Thyroid gland (tissue), 4 donors: ENCODE measurements around the gene ACOT8. TPM values are rescaled to one million over a fixed set of nuclear protein-coding genes. Genes with fewer than 3 reads are reported as not detected.
A peak's percentile ranks its signal among the peaks of the same experiment; 100 is the strongest.

Experiments
- DNase-seq, 2 donors: peaks; one replicate each; pipeline ENCODE4 v3.0.0-alpha.2; 2019
- H3K27ac ChIP-seq, 3 donors: fragments of 200-600 bp; sonication (generic); 1 replicate in 2 of 3; 2 replicates in 1 of 3; pipeline ENCODE4 v1.5.1; 2016 to 2019; ENCODE audit warnings: mild to moderate bottlenecking in 1 of 3, moderate library complexity in 1 of 3
- H3K27me3 ChIP-seq: fragments of 200-600 bp; sonication (generic); one replicate; pipeline ENCODE4 v1.5.1; 2019
- H3K36me3 ChIP-seq, 2 donors: fragments of 200-600 bp; sonication (generic); one replicate each; pipeline ENCODE4 v1.5.1; 2016 to 2019
- H3K4me1 ChIP-seq, 2 donors: fragments of 200-600 bp; sonication (generic); one replicate each; pipeline ENCODE4 v1.5.1; 2017 to 2019
- H3K4me3 ChIP-seq, 3 donors: fragments of 200-600 bp; sonication (generic); replicated peaks in 1 of 3; 1 replicate in 2 of 3; 2 replicates in 1 of 3; pipeline ENCODE4 v1.5.1; 2016; ENCODE audit warnings: mild to moderate bottlenecking in 1 of 3
- H3K9me3 ChIP-seq: fragments of 200-600 bp; sonication (generic); one replicate; pipeline ENCODE4 v1.5.1; 2017
- POLR2A ChIP-seq, 2 donors: fragments of 450-650 bp; IDR thresholded peaks; one replicate each; pipeline ENCODE4 v1.6.1; 2017; ENCODE audit warnings: antibody characterized with exemption in 2 of 2, mild to moderate bottlenecking in 2 of 2, moderate library complexity in 1 of 2
- WGBS, 2 donors: methylation state at CpG; one replicate each; pipeline ENCODE4 v1.1.5; 2017; 5-methylcytosine and 5-hydroxymethylcytosine counted together
- intact Hi-C: fragments of 100-400 bp; cut with DNase I; formaldehyde crosslinking; loops from one replicate; pipeline ENCODE4 v1.15.1; 2023
- total RNA-seq, 4 donors: library from RNA; depleted of rRNA; stranded (reverse); fragments of >200 nt; gene quantifications; one replicate each; pipeline ENCODE4 v1.2.3, GENCODE V29; 2016
- TF ChIP-seq, protein P1 (sequence below), 6 experiments: fragments of 200-600 bp in 3 of 6; fragments of 450-650 bp in 3 of 6; sonication (generic) in 3 of 6; IDR thresholded peaks; one replicate each; pipeline ENCODE4 v1.5.1; 2016 to 2019; ENCODE audit warnings: antibody characterized with exemption in 6 of 6, mild to moderate bottlenecking in 2 of 6, inconsistent platforms in 1 of 6, moderate library complexity in 1 of 6

ACOT8 gene
- total RNA-seq, 4 donors from 2014 or later, result 36.3 to 73.8 (median 50.6) TPM

DNA sequence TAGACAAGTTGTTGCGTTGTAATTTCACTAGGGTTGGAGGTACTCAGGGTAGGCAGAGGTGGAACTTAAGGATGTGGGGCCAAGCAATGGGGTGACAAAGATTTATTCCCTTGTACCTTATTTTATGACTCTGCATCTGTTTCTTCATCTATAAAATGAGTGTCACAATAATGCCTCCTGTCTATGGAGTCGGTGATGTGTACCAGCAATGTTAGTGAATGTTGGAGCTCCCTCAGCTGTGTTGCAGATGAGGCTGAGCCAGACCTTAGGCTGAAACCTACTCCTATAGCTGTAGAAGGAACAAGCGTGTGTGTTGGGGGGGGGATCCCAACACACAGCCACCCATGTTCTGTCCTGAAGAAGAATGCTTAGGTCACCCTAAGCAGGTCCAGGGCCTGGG lies 40.2 kb downstream of the ACOT8 start:
- Histone ChIP-seq H3K4me1 (peaks cover 4 to 5% of the 10 kb centered on the region in 2 donors), H3K27me3 (no peaks in the 10 kb centered on the region), H3K36me3 (no peaks in the 10 kb centered on the region), H3K4me3 (no peak overlapping the region), H3K9me3 (no peaks in the 10 kb centered on the region), H3K27ac (no peak overlapping the region)
- 93 to 94% methylated on average over 3 of the region's 3 CpGs for WGBS, 2 donors
- intact Hi-C loops, result loop anchor here (10.0 kb wide), 1 partner anchor 118 kb away; the partner anchor contains the start of gene PCIF1
- no peak for TF ChIP-seq POLR2A (IDR thresholded peaks at IDR 0.05)
- TF ChIP-seq, protein P1, sequence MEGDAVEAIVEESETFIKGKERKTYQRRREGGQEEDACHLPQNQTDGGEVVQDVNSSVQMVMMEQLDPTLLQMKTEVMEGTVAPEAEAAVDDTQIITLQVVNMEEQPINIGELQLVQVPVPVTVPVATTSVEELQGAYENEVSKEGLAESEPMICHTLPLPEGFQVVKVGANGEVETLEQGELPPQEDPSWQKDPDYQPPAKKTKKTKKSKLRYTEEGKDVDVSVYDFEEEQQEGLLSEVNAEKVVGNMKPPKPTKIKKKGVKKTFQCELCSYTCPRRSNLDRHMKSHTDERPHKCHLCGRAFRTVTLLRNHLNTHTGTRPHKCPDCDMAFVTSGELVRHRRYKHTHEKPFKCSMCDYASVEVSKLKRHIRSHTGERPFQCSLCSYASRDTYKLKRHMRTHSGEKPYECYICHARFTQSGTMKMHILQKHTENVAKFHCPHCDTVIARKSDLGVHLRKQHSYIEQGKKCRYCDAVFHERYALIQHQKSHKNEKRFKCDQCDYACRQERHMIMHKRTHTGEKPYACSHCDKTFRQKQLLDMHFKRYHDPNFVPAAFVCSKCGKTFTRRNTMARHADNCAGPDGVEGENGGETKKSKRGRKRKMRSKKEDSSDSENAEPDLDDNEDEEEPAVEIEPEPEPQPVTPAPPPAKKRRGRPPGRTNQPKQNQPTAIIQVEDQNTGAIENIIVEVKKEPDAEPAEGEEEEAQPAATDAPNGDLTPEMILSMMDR (IDR thresholded peaks at IDR 0.05), result no peak
- no peak for DNase-seq

DNA sequence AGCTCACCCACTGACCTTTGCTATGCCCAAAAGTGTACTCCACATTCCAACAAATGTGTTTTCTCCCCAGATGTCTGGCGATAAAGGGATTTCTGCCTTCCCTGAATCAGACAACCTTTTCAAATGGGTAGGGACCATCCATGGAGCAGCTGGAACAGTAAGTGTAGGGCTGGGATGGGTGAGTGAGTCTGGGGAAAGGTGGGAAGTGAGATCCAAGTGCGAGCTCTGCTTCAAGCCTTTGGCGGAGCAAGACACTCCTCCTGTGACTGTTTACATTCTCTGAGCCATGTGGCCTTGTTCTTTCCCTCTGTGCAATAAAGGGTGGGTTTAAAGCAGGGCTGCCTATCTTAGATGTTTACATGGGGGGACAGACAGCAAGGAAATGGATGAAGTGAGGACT lies 42.9 kb downstream of the ACOT8 start:
- H3K36me3 ChIP-seq, result peaks cover 9 to 19% of the 10 kb centered on the region in 2 donors
- no peak for DNase-seq
- H3K9me3 ChIP-seq, result no peaks in the 10 kb centered on the region
- peaks cover 4 to 5% of the 10 kb centered on the region in 2 donors for H3K4me1 ChIP-seq
- TF ChIP-seq, protein P1 (IDR thresholded peaks at IDR 0.05), result no peak
- no peak for TF ChIP-seq POLR2A (IDR thresholded peaks at IDR 0.05)
- H3K4me3 ChIP-seq, result no peak overlapping the region
- no peak overlapping the region for H3K27ac ChIP-seq
- WGBS, 2 donors, result 87 to 90% methylated on average over 3 of the region's 3 CpGs
- intact Hi-C loops, result loop anchor here (10.0 kb wide), 1 partner anchor 120 kb away; the partner anchor contains the start of gene PCIF1
- no peaks in the 10 kb centered on the region for H3K27me3 ChIP-seq

DNA sequence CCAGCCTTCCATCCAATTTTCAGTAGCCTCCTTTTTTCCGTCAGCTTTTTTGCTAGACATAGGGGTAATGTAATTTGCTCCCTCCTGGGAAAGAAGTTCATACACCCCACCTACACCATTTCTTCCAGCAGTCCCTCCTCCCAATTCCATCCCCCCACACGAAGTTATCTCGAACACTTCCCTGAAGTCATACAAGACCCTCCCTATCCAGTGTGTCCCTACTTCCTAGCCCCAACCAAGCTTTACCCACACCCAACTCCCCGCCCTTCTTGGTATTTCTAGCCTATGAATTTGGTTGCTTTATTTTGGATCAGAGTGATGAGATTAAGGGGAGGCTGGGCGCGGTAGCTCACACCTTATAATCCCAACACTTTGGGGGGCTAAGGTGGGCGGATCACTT lies 43.7 kb downstream of the ACOT8 start:
- DNase-seq, result no peak
- TF ChIP-seq, protein P1 (IDR thresholded peaks at IDR 0.05), result no peak
- TF ChIP-seq POLR2A (IDR thresholded peaks at IDR 0.05), result no peak
- Histone ChIP-seq H3K27ac (no peak overlapping the region), H3K4me3 (no peak overlapping the region), H3K4me1 (peaks cover 4 to 5% of the 10 kb centered on the region in 2 donors), H3K9me3 (no peaks in the 10 kb centered on the region), H3K36me3 (peaks cover 18 to 26% of the 10 kb centered on the region in 2 donors), H3K27me3 (no peaks in the 10 kb centered on the region)
- 58 to 64% methylated on average over 7 of the region's 7 CpGs for WGBS, 2 donors
- intact Hi-C loops, result loop anchor here (10.0 kb wide), 1 partner anchor 121 kb away; the partner anchor contains the start of gene PCIF1

DNA sequence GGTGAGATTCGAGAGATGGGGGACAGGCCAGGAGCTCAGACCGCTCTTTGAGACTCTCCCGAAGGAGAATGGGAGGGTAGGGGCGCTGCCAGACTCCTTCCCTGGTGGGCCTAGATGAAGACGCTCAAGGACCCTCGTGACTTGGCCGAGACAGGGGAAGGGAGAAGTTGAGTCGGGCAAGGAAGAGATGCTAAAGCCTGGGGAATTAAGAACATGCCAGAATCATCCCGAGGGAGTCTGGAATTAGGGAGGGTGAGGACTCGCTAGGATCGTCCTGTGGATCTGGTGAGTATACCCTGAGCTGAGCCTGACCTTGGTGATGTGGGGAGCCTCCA lies 44.2 kb downstream of the ACOT8 start:
- intact Hi-C loops, result loop anchor here (10.0 kb wide), 1 partner anchor 122 kb away; the partner anchor contains the start of gene PCIF1
- no peak for DNase-seq
- Histone ChIP-seq H3K36me3 (peaks cover 23 to 31% of the 10 kb centered on the region in 2 donors), H3K9me3 (no peaks in the 10 kb centered on the region), H3K27me3 (no peaks in the 10 kb centered on the region), H3K4me3 (peak overlapping the region in 1 of 3 donors; percentile 37), H3K4me1 (peaks cover 4 to 5% of the 10 kb centered on the region in 2 donors), H3K27ac (no peak overlapping the region)
- 4 to 5% methylated on average over 9 to 10 of the region's 11 CpGs for WGBS, 2 donors
- no peak for TF ChIP-seq POLR2A (IDR thresholded peaks at IDR 0.05)
- TF ChIP-seq, protein P1 (IDR thresholded peaks at IDR 0.05), result no peak

DNA sequence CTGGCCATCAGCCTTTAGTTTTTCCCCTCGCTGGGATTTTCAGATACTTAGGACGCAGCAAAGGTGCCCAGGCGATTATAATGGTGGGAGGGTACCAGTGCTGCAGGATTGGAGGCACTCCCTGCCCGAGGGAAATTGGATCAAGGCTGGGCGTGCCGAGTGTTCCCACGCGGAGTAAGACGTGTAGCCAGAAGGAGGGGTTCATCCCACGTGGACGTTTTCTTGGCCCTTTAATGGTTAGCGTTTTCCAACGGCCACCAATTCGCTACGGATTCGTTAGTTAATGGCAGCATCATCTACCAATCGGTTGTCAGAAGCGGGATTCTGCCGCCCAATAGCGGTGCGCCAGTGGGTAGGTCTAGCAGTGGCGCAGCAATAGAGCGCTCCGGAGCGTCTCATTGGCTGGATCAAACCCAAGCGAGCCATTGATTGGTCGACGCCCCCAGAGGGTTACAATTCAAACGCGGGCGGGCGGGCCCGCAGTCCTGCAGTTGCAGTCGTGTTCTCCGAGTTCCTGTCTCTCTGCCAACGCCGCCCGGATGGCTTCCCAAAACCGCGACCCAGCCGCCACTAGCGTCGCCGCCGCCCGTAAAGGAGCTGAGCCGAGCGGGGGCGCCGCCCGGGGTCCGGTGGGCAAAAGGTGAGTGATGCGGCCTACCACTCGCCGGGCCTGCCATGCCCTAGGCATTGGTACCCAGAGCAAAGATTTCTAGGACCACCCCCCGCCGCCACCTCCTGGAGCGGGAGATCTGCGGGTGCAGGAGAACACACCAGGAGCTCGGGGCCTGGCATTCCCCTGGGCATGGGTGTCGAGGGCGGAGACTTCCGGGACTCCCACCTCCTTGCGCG lies 44.8 kb downstream of the ACOT8 start, which contains the start of gene UBE2C:
UBE2C (plus strand) TSS at position 488 of the 849 bp plus-strand sequence; CDS start at position 540, 52 bp downstream.
- DNase-seq, result peak; percentile 98
- H3K27ac ChIP-seq, result no peak within 1 kb of the TSS
- peak within 1 kb of the TSS in 2 of 3 donors; percentile 37 to 38 for H3K4me3 ChIP-seq
- peaks cover 27 to 37% of the 10 kb centered on the region in 2 donors for H3K36me3 ChIP-seq
- no peak for TF ChIP-seq POLR2A (IDR thresholded peaks at IDR 0.05)
- TF ChIP-seq, protein P1 (IDR thresholded peaks at IDR 0.05), result no peak
- intact Hi-C loops, result loop anchor here (10.0 kb wide), 1 partner anchor 122 kb away; the partner anchor contains the start of gene PCIF1
- H3K4me1 ChIP-seq, result peaks cover 4 to 5% of the 10 kb centered on the region in 2 donors
- H3K9me3 ChIP-seq, result no peaks in the 10 kb centered on the region
- no peaks in the 10 kb centered on the region for H3K27me3 ChIP-seq
- WGBS, 2 donors, result 1% methylated on average over 48 to 53 of the region's 65 CpGs
